HL-60 (cell line): ENCODE measurements around the gene CSRP2.
A peak's percentile ranks its signal among the peaks of the same experiment; 100 is the strongest.

Source experiments
- DNase-seq, 2 experiments: peaks; one replicate each; pipeline ENCODE4 v3.0.0-alpha.2; 2010 to 2020; ENCODE audit warnings: low read depth in 1 of 2, low spot score in 1 of 2
- H3K27ac ChIP-seq: fragments of 250-450 bp; sonication (Bioruptor Pico); replicated peaks from 2 replicates; pipeline ENCODE4 v1.5.1; 2020; ENCODE audit warnings: mild to moderate bottlenecking, moderate library complexity
- H3K27me3 ChIP-seq: fragments of 250-450 bp; sonication (Bioruptor Pico); 2 replicates; pipeline ENCODE4 v1.5.1; 2021; ENCODE audit warnings: mild to moderate bottlenecking, moderate library complexity; ENCODE audit not compliant: insufficient read depth, poor library complexity, severe bottlenecking
- H3K4me3 ChIP-seq: replicated peaks from 2 replicates; pipeline ENCODE4 v1.5.1; 2011; ENCODE audit warnings: mild to moderate bottlenecking, control low read depth, low read length; ENCODE audit not compliant: insufficient read depth
- CTCF ChIP-seq: IDR thresholded peaks from one replicate; pipeline ENCODE4 v1.5.1; 2011; ENCODE audit warnings: low read length, control low read depth, inconsistent platforms; ENCODE audit not compliant: insufficient read depth
- GABPA ChIP-seq: IDR thresholded peaks from 2 replicates; pipeline ENCODE4 v1.6.1; 2012; ENCODE audit warnings: low read depth
- POLR2AphosphoS5 ChIP-seq: IDR thresholded peaks from 2 replicates; pipeline ENCODE4 v1.6.1; 2012; ENCODE audit warnings: low read depth
- REST ChIP-seq: IDR thresholded peaks from 2 replicates; pipeline ENCODE4 v1.6.1; 2012; ENCODE audit warnings: low read depth; ENCODE audit not compliant: insufficient replicate concordance
- SPI1 ChIP-seq: IDR thresholded peaks from 2 replicates; pipeline ENCODE4 v1.6.1; 2012; ENCODE audit warnings: low read depth, mild to moderate bottlenecking, borderline replicate concordance

The CSRP2 gene

GRCh38 chr12:76878099-76878898 lies 520 bp downstream of the CSRP2 start:
- no peak for DNase-seq
- TF ChIP-seq REST: no peak
- TF ChIP-seq POLR2AphosphoS5: no peak
- no peak for TF ChIP-seq SPI1
- no peak for TF ChIP-seq GABPA
- H3K4me3 ChIP-seq: peak overlapping the region; percentile 60
- H3K27me3 ChIP-seq: peaks cover 31% of the 10 kb centered on the region
- H3K27ac ChIP-seq: no peak overlapping the region

GRCh38 chr12:76876696-76877229 lies 2.1 kb downstream of the CSRP2 start:
- Histone ChIP-seq H3K27me3 (peaks cover 31% of the 10 kb centered on the region), H3K4me3 (no peak overlapping the region), H3K27ac (no peak overlapping the region)
- no peak for DNase-seq
- TF ChIP-seq CTCF (no peak), POLR2AphosphoS5 (no peak), SPI1 (no peak), REST (no peak), GABPA (no peak)

- H3K4me3 ChIP-seq: no peak overlapping the region
- TF ChIP-seq GABPA (no peak), CTCF (no peak), SPI1 (no peak), POLR2AphosphoS5 (no peak), REST (no peak)
- peaks cover 23% of the 10 kb centered on the region for H3K27me3 ChIP-seq
- H3K27ac ChIP-seq: no peak overlapping the region
- no peak for DNase-seq
These were observed 4.2 kb downstream of the CSRP2 start for GRCh38 chr12:76874491-76875190.
